Neural progenitor cell (in vitro differentiated cells): Measurements from ENCODE around the gene HCRTR1. TPM values are rescaled to one million over a fixed set of nuclear protein-coding genes. Genes with fewer than 3 reads are reported as not detected.
A peak's percentile ranks its signal among the peaks of the same experiment; 100 is the strongest.

Experiments used
- DNase-seq: peaks from one replicate; pipeline ENCODE4 v3.0.0-alpha.2; 2016; ENCODE audit warnings: low spot score
- H2AFZ ChIP-seq: fragments of 200-600 bp; sonication (generic); replicated peaks from 2 replicates; pipeline ENCODE4 v1.6.1; 2016; ENCODE audit warnings: antibody characterized with exemption
- H3F3A ChIP-seq: fragments of 200-600 bp; sonication (generic); 2 replicates; pipeline ENCODE4 v1.6.1; 2016; ENCODE audit warnings: antibody characterized with exemption, low read depth
- H3K27ac ChIP-seq: fragments of 200-600 bp; sonication (generic); 2 replicates; pipeline ENCODE4 v1.5.1; 2016; ENCODE audit warnings: mild to moderate bottlenecking
- H3K27me3 ChIP-seq: fragments of 200-600 bp; sonication (generic); 2 replicates; pipeline ENCODE4 v1.6.1; 2016; ENCODE audit warnings: mild to moderate bottlenecking, moderate library complexity
- H3K36me3 ChIP-seq: fragments of 200-600 bp; sonication (generic); 2 replicates; pipeline ENCODE4 v1.5.1; 2016
- H3K4me1 ChIP-seq: fragments of 200-600 bp; sonication (generic); 2 replicates; pipeline ENCODE4 v1.6.1; 2016; ENCODE audit warnings: mixed run types
- H3K4me2 ChIP-seq: fragments of 200-600 bp; sonication (generic); 2 replicates; pipeline ENCODE4 v1.6.1; 2016
- H3K4me3 ChIP-seq: fragments of 200-600 bp; sonication (generic); 2 replicates; pipeline ENCODE4 v1.5.1; 2016
- H3K79me2 ChIP-seq: fragments of 200-600 bp; sonication (generic); 2 replicates; pipeline ENCODE4 v1.6.1; 2016; ENCODE audit warnings: low read depth
- H3K9ac ChIP-seq: fragments of 200-600 bp; sonication (generic); 2 replicates; pipeline ENCODE4 v1.6.1; 2016
- H3K9me3 ChIP-seq: fragments of 200-600 bp; sonication (generic); 2 replicates; pipeline ENCODE4 v1.5.1; 2016; ENCODE audit warnings: low read depth
- H4K20me1 ChIP-seq: fragments of 200-600 bp; sonication (generic); 2 replicates; pipeline ENCODE4 v1.6.1; 2016; ENCODE audit warnings: low read depth
- H3K27ac Mint-ChIP-seq: 3 replicates; pipeline ENCODE4 v1.8.0; 2021; ENCODE audit warnings: mixed read lengths
- H3K27me3 Mint-ChIP-seq: 2 replicates; pipeline ENCODE4 v1.8.0; 2022; ENCODE audit warnings: low read depth, mild to moderate bottlenecking, inconsistent platforms, moderate library complexity, mixed read lengths; ENCODE audit not compliant: insufficient read depth
- H3K36me3 Mint-ChIP-seq: 3 replicates; pipeline ENCODE4 v1.8.0; 2021; ENCODE audit warnings: mixed read lengths
- H3K4me1 Mint-ChIP-seq: 3 replicates; pipeline ENCODE4 v1.8.0; 2021; ENCODE audit warnings: mixed read lengths
- H3K4me3 Mint-ChIP-seq: 3 replicates; pipeline ENCODE4 v1.8.0; 2021; ENCODE audit warnings: mild to moderate bottlenecking, moderate library complexity, mixed read lengths
- H3K9me3 Mint-ChIP-seq: 3 replicates; pipeline ENCODE4 v1.8.0; 2020; ENCODE audit warnings: mixed read lengths
- CTCF ChIP-seq: fragments of 200-600 bp; sonication (generic); IDR thresholded peaks from 2 replicates; pipeline ENCODE4 v1.5.1; 2017; ENCODE audit warnings: antibody characterized with exemption, mild to moderate bottlenecking
- EZH2 ChIP-seq: fragments of 200-600 bp; sonication (generic); IDR thresholded peaks from 2 replicates; pipeline ENCODE4 v1.6.1; 2017; ENCODE audit warnings: antibody characterized with exemption, mild to moderate bottlenecking, moderate library complexity
- EZH2phosphoT487 ChIP-seq: fragments of 200-600 bp; sonication (generic); IDR thresholded peaks from 2 replicates; pipeline ENCODE4 v1.6.1; 2017; ENCODE audit warnings: antibody characterized with exemption
- total RNA-seq: library from RNA; depleted of rRNA; stranded (reverse); fragments of >200 nt; gene quantifications from 2 replicates; pipeline ENCODE4 v1.2.3, GENCODE V29; 2015; ENCODE audit warnings: low replicate concordance

Gene HCRTR1
- total RNA-seq, 1 donor from 2014 or later: not detected

- no peaks in the 10 kb centered on the region for H3K79me2 ChIP-seq
- no peak overlapping the region for H3K9ac ChIP-seq
- Mint-ChIP-seq H3K4me1 (peaks cover 20% of the 10 kb centered on the region), H3K4me3 (no peak overlapping the region), H3K36me3 (no peaks in the 10 kb centered on the region), H3K27me3 (peaks cover 12% of the 10 kb centered on the region), H3K27ac (peak overlapping the region; percentile 50), H3K9me3 (no peaks in the 10 kb centered on the region)
- no peak overlapping the region for H2AFZ ChIP-seq
- no peak overlapping the region for H3K4me2 ChIP-seq
- no peaks in the 10 kb centered on the region for H3K36me3 ChIP-seq
- no peaks in the 10 kb centered on the region for H3K27me3 ChIP-seq
- no peak overlapping the region for H3K27ac ChIP-seq
- H3K9me3 ChIP-seq: no peaks in the 10 kb centered on the region
- no peak for DNase-seq
- H4K20me1 ChIP-seq: no peaks in the 10 kb centered on the region
- H3K4me3 ChIP-seq: no peak overlapping the region
- TF ChIP-seq CTCF: no peak
- TF ChIP-seq EZH2phosphoT487: no peak
- no peak for TF ChIP-seq EZH2
- no peaks in the 10 kb centered on the region for H3F3A ChIP-seq
- H3K4me1 ChIP-seq: no peaks in the 10 kb centered on the region
These were observed 44.4 kb downstream of the HCRTR1 start for GRCh38 chr1:31661856-31662255.

- Mint-ChIP-seq H3K27me3 (peaks cover 10% of the 10 kb centered on the region), H3K4me1 (peaks cover 21% of the 10 kb centered on the region), H3K36me3 (no peaks in the 10 kb centered on the region), H3K27ac (no peak overlapping the region), H3K9me3 (no peaks in the 10 kb centered on the region), H3K4me3 (no peak overlapping the region)
- Histone ChIP-seq H3K4me3 (no peak overlapping the region), H3K9me3 (no peaks in the 10 kb centered on the region), H3F3A (no peaks in the 10 kb centered on the region), H3K9ac (no peak overlapping the region), H3K4me2 (no peak overlapping the region), H3K36me3 (no peaks in the 10 kb centered on the region), H3K27me3 (no peaks in the 10 kb centered on the region), H3K27ac (no peak overlapping the region), H3K79me2 (no peaks in the 10 kb centered on the region), H2AFZ (no peak overlapping the region), H4K20me1 (no peaks in the 10 kb centered on the region), H3K4me1 (no peaks in the 10 kb centered on the region)
- no peak for DNase-seq
- TF ChIP-seq EZH2phosphoT487 (no peak), CTCF (no peak)
These were observed 45.0 kb downstream of the HCRTR1 start for GRCh38 chr1:31662463-31662862.

GRCh38 chr1:31663622-31664452 is 46.3 kb downstream of the HCRTR1 start:
- Mint-ChIP-seq H3K36me3 (no peaks in the 10 kb centered on the region), H3K27me3 (peaks cover 10% of the 10 kb centered on the region), H3K4me1 (peaks cover 15% of the 10 kb centered on the region), H3K27ac (no peak overlapping the region), H3K4me3 (no peak overlapping the region), H3K9me3 (no peaks in the 10 kb centered on the region)
- no peaks in the 10 kb centered on the region for H3K36me3 ChIP-seq
- no peak overlapping the region for H3K4me3 ChIP-seq
- H4K20me1 ChIP-seq: no peaks in the 10 kb centered on the region
- no peak overlapping the region for H3K4me2 ChIP-seq
- H2AFZ ChIP-seq: no peak overlapping the region
- H3K27ac ChIP-seq: no peak overlapping the region
- no peaks in the 10 kb centered on the region for H3K79me2 ChIP-seq
- H3K4me1 ChIP-seq: no peaks in the 10 kb centered on the region
- H3F3A ChIP-seq: no peaks in the 10 kb centered on the region
- no peak overlapping the region for H3K9ac ChIP-seq
- H3K27me3 ChIP-seq: no peaks in the 10 kb centered on the region
- TF ChIP-seq EZH2phosphoT487 (no peak), EZH2 (no peak), CTCF (peak; percentile 95)
- peak; percentile 81 for DNase-seq
- H3K9me3 ChIP-seq: no peaks in the 10 kb centered on the region
